ENCODE measurements around the gene KRTAP10-10.

- TF ChIP-seq, protein P1, sequence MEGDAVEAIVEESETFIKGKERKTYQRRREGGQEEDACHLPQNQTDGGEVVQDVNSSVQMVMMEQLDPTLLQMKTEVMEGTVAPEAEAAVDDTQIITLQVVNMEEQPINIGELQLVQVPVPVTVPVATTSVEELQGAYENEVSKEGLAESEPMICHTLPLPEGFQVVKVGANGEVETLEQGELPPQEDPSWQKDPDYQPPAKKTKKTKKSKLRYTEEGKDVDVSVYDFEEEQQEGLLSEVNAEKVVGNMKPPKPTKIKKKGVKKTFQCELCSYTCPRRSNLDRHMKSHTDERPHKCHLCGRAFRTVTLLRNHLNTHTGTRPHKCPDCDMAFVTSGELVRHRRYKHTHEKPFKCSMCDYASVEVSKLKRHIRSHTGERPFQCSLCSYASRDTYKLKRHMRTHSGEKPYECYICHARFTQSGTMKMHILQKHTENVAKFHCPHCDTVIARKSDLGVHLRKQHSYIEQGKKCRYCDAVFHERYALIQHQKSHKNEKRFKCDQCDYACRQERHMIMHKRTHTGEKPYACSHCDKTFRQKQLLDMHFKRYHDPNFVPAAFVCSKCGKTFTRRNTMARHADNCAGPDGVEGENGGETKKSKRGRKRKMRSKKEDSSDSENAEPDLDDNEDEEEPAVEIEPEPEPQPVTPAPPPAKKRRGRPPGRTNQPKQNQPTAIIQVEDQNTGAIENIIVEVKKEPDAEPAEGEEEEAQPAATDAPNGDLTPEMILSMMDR (IDR thresholded peaks at IDR 0.05; ENCODE audit: insufficient read depth, low read depth, low read length) = no peak
- TF ChIP-seq EZH2 (IDR thresholded peaks at IDR 0.05; ENCODE audit: insufficient read depth, low read length) = no peak
Observed at GRCh38 chr21:44616591-44616926, 20.6 kb upstream of the KRTAP10-10 start.

All from astrocyte (in vitro differentiated cells and primary cell).